Measurements from ENCODE around the gene TCF7. TPM values are rescaled to one million over a fixed set of nuclear protein-coding genes. Genes with fewer than 3 reads are reported as not detected.

The TCF7 gene
- polyA plus RNA-seq, 4 donors: 11.7 to 14.6 (median 13.2) TPM

DNA sequence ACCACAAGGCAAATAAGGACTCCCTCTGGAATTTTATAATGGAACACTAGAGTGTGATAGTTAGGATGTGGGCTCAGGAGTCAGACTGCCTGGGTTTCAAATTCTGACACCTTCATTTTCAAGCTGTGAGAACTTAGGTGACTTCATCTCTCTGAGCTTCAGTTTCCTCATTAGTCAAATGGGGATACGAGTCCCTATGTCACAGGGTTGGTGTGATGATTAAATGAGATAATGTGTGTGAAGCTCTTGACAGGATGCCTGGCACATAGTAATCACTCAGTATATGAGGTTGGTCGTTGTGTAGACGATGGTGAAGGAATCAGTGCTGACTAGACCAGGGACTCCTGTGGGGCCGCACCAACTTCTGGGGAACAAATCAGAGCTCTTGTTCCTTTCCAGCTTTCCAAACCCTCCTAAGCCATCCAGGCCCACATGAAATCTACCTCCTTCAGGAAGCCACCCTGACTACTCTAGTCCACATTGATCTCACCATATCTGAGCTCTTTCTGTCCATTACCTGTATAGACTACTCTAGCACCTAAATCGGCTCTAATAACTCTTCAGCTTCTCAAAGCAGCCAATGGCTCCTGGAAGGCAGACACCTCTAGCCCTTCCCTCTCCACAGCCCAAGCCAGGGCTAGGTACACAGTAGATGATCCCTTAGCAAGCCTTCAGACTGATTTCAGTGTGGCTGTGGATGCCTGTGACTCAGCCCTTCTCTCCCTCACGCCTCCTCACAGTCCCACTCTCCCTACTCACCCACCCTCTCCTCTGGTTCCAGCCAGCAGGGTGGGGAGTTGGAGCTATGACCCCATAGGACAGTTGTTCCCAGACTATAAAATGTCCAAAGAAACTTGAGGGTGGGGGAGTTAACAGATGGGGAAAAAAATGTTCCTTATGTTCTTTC, 2.5 kb upstream of the TCF7 start:
- DNase-seq (ENCODE audit: low read depth in 4 of 4, low spot score in 3 of 4): no peak

DNA sequence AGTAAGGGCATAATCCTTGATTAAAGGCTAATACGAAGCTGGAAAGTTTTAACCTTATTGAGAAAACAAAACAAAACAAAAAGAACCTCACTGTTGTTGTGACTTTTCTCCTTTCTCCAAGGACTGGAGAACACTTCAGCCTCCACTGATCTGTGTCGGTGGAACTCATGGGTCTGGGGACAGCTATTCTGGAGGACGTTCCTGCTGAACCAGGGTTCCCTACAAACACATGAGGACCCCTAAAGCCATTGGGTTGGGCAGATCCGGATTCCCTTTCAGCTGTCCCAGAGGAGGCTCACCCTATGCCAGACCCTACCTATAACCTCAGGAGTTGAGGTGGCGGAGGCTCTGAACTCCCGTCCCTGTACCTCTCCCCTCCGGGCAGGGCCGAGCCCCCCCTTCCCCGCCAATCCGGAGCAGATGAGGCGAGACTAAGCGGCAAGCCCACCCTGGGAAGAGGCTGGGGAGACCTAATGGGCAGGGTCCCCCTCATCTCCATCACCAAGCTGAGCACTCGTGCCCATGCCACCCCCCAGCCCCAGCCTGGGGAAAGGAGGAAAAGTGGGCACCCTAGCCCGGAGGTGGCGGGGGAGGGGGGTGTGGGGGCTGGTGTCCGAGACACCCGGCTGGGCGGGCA, 1.6 kb upstream of the TCF7 start:
- DNase-seq (ENCODE audit: low read depth in 4 of 4, low spot score in 3 of 4): no peak

DNA sequence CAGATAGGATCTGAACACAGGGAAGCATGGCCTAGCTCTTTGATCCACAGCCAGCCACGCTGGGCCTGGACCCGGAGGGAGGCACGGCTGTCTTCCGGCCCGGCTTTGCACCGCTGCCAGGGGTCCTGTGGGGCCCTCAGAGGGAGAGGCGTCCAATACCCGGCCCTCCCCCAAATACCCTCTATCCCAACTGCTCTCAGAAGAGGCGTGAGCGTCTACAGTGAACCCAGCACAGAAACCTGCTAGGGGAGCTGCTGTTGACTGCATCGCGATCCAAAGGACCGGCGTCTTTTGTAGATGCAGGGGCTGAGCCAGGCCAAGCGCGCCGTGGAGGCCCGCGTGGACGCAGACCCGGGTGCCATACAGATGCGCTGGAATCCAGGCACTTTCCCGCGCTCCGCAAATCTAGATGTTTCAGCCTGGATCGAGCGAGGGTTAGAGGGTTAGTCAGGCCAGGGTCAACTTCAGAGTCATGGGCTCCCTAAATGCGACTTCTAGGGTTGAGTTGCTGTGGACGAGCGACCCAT, 1.1 kb upstream of the TCF7 start:
- no peak for DNase-seq (ENCODE audit: low read depth in 4 of 4, low spot score in 3 of 4)

DNA sequence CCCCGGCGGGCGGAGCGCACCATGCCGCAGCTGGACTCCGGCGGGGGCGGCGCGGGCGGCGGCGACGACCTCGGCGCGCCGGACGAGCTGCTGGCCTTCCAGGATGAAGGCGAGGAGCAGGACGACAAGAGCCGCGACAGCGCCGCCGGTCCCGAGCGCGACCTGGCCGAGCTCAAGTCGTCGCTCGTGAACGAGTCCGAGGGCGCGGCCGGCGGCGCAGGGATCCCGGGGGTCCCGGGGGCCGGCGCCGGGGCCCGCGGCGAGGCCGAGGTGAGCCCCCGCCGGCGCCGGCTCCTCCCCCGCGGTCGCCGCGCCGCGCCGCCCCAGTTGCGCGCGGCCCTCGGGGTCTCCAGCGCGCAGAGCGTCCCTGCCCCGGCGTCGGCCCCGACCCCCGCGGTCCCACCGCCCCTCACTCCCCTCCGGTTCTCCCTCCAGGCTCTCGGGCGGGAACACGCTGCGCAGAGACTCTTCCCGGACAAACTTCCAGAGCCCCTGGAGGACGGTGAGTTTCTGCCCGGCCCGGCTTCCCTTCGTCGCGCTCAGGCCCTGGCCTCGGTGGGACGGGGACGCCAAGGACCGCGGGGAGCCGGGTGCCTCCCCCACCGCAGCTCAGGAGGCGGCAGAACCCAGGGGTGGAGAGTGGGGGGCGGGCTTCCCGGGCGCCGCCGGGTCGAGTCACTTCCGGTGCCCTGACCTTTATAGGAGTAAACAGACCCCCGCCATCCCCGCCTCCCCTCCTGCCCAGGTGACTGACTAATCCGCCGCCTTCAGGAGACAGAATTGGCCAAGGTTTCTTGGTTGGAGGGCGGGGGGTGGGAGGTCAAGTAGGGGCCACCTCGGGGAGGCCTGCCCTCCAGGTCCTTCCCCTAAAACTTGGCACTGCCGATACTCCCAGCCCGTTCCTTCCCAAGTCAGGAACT, 665 bp downstream of the TCF7 start:
- DNase-seq (ENCODE audit: low read depth in 4 of 4, low spot score in 3 of 4): no peak

DNA sequence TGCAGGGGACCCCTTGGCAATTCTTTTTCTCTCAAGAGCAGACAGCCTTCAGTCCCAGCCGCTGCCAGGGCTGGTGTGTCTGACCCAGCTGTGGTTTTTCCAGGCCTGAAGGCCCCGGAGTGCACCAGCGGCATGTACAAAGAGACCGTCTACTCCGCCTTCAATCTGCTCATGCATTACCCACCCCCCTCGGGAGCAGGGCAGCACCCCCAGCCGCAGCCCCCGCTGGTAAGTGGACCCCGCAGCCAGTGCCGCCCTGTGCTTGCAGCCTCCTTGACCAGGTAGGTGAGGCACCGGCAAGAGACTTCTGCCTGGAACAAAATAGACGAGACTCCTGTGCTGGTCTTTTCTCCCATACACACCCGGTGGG, 1.3 kb downstream of the TCF7 start:
- no peak for DNase-seq (ENCODE audit: low read depth in 4 of 4, low spot score in 3 of 4)

DNA sequence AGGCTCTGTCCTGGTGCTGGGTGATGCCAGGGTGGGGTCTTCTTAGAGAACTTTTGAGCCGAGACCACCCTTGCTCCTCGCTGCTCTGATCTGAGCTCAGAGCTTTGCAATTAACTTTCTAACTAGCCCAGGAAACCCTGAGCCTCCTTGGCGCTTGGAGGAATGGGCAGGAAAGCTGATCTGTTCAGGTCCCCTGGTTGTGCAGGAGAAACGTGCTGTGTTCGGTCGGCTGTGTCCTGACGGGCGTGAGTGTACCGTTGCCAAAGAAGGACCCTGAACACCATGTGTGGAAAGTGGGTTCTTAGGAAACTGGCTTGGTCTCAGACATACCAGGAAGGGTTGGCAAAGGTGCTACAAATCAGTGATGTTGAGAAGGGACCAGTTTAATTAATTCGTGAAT, 1.8 kb downstream of the TCF7 start:
- no peak for DNase-seq (ENCODE audit: low read depth in 4 of 4, low spot score in 3 of 4)

DNA sequence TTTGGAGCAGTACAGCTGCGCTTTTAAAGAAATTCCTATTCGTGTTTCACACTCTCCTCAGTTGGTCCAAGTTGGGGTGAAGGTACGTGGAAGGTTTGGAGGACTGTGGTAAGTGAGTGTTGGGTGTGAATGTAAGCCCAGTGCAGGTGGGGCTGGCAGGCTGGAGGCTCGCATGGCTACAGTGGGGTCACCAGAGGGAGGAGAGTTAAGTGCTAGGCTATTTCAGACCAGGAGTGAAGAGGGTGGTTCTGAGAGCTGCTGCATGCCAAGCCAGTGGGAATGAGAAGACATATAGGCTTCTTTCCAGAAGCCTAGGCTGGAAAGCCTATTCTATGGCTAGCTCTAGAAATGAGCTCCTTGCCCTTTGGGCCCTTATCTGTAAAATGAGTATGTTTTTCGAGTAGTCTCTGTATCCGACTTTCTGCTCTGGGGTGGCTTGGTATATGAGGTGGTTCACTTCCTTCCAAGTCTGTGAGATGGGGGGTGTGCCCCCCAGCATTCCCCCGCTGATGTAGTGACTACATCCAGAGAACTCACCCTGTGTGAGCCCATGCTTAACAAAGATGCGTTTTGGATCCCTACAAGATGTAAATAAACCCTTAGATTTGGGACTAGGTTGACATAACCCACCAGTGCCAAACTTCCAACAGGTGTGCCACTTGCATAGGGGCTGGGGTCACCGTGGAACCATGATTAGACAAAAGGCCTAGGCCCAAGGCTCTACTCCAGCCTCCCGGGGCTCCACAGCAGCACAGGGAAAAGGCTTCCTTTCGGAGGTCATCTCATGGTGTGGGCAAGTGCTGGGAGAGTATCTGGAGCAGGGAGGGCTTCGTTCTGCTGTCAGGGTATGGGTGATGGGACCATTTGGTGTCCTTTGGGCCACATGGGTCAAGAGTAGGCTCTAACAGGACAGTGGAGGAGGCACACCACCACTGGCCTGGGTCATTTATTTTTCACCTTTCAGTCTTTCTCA, 2.6 kb downstream of the TCF7 start:
- no peak for DNase-seq (ENCODE audit: low read depth in 4 of 4, low spot score in 3 of 4)

DNA sequence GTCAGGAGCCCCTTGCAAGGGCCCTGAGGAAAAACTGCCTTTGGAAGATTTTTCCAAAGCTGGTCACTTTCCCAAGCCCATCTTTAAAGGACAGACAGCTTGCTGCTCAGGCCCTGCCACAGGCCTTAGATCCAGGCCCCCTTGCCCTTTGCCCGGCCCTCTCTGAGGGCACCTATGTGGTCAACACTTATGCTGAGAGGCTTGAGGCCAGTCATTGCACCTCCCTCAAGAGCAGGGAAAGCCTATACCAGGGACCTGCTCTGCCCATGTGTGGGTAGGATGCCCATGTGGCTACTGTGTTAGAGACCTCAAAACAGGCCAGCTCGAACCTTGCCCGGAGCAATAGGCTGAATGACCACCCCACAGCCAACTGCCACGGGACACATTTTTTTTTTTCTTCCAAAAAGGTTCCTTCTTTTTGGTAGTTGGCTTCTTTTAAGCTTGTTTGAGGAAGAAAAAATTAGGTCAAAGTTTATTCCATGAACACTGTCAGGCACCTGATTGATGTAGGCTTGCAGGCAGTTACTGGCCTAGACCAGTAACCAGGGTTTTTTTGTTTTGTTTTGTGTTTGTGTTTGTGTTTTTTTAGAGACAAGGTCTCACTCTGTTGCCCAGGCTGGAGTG, 3.8 kb downstream of the TCF7 start:
- no peak for DNase-seq (ENCODE audit: low read depth in 4 of 4, low spot score in 3 of 4)

DNA sequence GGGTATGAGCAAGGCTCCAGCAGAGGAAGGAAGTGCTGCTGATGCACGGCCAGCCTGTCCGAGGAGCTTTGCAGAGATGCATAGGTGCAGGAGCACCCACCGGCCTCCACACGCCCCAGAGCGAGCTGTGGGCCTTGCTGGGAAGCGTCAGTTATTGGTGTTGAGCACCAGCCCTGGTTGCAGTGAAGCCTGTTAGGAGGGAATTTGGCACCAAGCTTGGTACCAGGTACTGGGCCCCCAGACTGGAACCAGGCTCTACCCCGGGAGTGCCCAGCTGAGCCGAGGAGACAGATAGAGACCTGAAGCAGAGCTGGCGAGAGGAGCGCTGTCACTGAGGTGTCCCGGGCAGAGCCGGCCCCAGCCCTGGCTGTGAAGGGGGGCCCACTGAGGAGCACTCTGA, 5.2 kb downstream of the TCF7 start:
- no peak for DNase-seq (ENCODE audit: low read depth in 4 of 4, low spot score in 3 of 4)

DNA sequence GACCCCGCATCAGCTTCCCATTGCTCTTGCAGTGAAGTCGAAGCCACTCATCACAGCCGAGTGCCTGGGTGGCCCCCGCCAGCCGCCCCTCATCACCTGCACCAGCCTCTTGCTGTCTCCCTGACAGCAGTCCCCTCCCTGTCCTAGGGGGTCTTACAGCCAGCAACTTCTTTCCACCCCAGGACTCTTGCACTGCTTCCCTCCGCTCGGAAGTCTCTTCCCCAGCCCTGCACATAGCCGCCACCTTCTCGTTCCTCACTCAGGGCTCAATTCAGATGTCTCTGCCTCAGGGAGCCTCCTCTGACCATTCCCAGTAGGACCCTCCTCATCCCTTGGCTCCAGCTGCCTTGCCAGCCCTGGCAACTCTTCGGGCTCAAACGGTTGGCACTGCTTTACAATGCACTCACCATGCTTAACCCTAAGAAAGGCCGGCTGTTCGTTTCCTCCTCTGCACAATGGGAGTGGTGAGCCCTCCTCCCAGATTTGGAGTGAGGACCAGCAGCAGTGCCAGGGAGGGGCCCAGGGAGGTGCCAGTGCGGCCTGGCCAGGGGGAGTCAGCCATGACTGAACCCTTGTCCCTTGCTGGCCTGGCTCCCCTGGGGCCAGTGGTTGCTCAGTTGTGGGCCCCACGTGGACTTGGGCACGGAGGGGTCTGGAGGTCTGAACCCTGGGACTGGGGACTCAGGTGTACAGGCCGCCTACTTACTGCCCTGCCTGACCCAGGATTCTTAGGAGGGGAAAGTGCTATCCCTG, 6.1 kb downstream of the TCF7 start:
- no peak for DNase-seq (ENCODE audit: low read depth in 4 of 4, low spot score in 3 of 4)

DNA sequence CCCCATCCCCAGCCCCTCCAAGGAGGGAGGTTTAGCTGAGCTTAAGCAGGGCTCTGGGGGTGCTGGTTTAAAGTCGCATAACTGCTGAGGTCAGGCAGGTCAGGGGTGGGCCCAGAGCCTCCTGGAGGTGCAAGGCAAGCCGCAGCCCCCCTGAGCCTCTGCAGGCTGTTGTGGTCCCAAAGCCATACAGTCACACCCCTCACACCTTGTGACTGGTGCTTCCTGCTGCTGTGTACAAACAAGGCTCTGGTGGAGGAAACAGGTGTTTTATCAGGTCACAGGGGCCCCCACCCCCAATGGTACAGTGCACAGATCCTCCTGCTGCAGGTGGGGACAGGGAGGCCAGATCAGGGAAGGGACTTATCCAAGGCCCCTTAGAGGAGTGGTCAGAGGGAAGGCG, 8.0 kb downstream of the TCF7 start:
- DNase-seq (ENCODE audit: low read depth in 4 of 4, low spot score in 3 of 4): no peak

DNA sequence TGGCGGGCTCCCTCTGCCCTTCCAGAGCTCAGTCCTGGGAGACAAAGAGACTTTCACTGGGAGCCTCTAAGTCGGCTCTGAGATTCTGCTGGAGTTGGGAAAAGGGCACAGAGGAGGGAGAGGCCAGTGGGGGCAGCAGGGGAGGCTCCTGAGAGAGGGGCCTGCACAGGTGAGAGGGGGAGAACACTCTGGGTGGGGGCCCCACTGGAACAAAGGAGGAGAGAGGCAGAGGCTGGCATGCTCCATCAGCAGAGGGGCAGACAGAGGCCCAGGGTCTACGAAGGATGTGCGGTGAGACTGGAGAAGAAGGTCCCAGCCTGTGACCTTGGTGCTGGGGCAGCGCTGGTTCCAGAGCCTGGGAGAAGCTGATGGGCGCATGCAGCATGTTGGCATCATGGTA, 8.9 kb downstream of the TCF7 start:
- DNase-seq (ENCODE audit: low read depth in 4 of 4, low spot score in 3 of 4): no peak

DNA sequence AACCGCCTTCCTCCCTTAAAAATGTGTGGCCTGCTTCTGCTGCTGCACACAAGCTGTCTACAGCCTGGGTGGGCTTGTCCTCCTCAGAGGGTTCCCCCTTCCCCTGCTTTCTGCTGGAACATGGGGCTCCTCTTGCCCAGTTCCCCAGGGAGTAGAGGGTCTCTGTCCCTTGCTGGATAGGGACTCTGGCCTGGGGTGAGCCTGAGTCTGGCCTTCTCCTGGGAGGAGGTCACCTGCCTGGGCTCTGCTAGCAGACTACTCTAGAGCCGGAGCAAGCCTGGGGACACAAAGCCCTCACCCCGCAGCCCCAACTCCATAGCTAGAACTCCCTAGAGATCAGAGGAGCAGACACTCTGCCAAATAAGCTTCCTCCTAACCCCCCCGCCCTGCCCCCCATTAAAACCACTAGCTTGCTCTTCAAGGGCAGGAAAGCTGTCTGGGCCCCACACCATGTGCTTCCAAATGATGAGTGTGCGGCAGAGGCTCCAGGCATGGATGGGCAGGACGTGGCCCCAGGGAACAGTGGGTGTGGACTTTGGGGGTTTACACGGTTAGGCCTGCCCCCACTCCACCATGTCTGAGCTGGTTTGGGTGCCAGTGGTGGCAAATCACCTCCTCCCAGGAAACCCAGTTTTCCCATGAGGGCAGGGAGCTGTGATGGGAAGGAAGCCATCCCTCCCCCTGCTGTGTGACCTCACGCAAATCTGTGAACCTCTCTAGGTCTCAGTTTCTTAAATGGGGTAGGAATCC, 10.0 kb downstream of the TCF7 start:
- no peak for DNase-seq (ENCODE audit: low read depth in 4 of 4, low spot score in 3 of 4)

DNA sequence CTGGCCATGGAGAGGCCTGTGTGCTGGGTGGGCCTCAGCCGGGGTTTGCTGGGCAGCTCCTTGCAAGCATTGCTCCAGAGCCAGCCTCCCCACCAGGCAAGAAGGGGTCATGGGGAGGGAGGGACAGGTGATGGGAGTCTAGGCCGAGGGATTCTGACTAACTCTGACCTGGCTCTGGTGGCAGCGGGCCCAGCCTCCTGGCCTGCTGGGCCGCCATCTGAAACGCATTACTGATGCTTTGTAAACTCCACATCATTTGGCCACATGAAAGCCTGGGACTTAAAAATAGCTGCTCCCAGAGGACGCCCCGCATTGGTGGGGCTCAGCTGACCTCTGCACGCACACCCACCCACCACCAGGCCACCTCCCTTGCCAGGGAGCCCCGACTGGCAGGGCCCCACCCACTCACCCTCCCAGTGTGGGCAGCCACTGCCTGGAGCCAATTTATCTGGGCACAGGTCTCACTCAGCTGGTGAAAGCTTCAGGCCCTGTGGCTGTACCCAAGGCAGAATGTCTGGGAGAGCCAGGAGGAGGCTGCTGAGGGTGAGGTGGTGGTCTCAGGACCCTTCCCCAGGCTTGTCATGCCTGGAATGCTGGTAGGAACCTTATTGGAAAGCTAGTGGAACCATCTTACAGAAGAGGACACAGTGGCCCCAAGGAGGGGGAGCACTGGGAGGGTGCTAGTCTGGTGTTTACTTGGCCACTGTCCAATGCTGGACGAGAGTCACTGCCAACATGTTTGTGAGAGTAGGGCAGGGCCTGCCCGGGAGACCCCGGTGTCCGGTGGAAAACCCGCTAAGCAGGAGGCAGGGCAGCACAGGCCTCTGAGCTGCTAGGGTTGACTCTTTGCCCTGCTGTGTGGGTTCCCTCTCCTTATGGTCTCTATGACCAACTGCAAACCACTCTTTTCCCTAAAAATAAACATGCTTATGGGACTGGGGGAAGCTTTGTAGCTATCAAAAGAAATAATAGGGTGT, 10.8 kb downstream of the TCF7 start:
- DNase-seq (ENCODE audit: low read depth in 4 of 4, low spot score in 3 of 4): no peak

DNA sequence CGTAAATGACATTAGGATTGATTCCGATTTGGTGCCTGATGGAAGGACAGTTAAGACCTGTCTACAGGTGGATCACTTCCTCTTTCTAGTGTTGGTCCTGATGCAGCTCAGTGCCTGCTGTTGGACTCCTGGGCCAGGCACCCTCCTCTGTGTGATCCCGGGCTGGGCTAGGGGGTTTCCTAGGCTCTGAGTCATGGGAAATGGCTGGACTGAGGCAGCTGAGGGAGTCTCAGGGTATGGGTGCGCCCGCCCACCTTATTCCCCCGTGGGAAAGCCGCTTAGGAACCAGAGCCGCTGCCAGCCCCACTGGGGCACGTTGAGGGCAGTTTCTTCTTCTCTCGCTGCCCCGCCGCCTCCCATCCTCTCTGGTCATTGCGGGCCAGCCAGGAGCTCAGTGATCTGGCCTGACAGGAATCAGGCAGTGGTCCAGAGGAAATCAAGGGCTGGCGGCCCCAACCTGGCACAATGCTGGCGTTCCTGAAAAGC, 12.9 kb downstream of the TCF7 start:
- DNase-seq (ENCODE audit: low read depth in 4 of 4, low spot score in 3 of 4): no peak

DNA sequence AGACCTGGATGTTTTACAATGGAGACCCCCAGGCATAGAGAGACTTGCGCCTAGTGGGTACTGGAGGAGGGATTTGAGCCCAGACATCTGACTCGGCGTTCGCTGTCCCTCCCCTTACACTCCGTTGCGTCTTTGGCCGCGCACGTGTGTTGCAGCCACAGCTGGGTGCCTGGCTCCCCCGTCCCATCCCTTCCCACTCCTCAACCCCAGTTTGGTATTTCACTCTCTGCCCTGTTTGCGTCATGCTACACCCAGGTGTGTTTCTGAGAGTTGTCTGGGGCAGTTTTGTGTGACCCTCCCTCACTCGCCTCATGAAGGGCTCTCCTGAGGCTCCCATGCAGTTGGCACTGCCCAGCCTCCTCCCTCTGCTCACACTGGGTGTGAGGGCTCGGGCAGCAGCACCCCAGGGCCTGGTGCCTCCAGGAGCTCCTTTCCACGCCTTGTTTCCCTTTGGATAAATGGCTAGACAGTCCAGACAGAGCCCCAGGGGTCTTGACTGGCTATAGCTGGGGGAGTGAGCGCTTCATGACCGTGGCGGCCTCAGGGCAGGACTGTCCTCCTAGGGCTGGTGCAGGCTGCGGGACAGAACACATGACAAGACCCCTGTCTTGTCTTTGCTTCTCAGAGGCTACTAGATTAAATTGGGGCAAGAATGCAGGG, 13.6 kb downstream of the TCF7 start:
- DNase-seq (ENCODE audit: low read depth in 4 of 4, low spot score in 3 of 4): no peak
